Activated CD4-positive, alpha-beta T cell treated with anti-CD3 and anti-CD28 coated beads for 24 hours (primary cell): ENCODE data around the gene CEBPB.

Experiments
- DNase-seq, 2 donors: peaks; one replicate each; pipeline ENCODE4 v3.0.0-alpha.2; 2020; ENCODE audit warnings: low read depth in 2 of 2

Gene CEBPB

DNA sequence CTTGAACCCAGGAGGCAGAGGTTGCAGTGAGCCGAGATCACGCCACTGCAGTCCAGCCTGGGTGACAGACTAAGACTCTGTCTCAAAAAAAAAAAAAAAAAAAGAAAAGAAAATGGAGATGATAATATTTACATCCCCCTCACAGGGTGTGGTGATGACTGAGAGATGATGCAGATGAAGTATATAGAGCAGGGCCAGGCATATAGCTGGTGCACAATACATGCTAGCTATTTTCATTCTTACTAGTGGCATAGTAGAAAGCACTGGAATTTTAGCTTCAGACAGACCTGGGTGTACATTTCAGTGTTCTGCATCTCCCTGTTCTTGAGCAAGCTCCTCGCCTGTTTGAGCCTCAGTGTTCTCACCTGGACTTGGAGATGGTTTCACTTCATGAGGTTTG, 36.9 kb downstream of the CEBPB start:
- DNase-seq: no peak

DNA sequence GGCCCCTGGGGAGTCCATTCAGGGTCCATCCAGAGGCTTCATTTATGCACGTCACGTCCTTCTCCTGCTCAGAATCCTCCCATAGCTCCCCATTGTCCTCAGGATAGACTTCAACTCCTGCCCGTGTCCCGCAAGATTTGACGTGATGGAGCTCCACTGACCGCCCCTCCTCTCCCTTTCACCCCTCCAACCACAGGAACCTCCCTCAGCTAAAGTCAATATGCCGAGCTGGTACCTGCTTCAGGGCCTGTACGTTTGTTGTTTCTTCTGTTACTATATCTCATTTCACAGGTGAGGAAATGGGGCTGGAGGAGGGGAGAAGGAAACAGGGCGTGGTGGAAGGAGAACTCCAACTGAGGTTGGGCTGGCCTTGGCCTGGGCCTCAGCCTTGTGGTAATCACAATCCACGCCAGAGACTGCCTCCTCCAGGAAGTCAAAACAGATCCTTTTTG, 38.6 kb downstream of the CEBPB start:
- DNase-seq: no peak

DNA sequence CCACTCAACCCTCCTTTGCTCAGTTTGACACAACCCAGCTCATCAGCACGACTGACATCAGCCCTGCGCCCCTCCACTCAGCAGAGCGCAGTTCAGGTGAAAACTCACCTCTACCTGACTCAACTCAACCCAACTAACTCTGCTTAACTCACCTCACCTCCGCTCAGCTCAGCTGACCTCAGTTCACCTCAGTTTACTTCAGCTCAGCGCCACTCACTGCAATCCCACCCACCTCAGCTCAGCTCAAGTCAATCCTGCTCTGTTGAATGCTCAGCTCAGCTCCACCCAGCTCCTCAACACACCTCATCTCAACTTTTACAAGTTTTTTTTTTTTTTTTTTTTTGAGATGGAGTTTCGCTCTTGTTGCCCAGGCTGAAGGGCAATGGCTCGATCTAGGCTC, 39.6 kb downstream of the CEBPB start:
- DNase-seq: no peak

DNA sequence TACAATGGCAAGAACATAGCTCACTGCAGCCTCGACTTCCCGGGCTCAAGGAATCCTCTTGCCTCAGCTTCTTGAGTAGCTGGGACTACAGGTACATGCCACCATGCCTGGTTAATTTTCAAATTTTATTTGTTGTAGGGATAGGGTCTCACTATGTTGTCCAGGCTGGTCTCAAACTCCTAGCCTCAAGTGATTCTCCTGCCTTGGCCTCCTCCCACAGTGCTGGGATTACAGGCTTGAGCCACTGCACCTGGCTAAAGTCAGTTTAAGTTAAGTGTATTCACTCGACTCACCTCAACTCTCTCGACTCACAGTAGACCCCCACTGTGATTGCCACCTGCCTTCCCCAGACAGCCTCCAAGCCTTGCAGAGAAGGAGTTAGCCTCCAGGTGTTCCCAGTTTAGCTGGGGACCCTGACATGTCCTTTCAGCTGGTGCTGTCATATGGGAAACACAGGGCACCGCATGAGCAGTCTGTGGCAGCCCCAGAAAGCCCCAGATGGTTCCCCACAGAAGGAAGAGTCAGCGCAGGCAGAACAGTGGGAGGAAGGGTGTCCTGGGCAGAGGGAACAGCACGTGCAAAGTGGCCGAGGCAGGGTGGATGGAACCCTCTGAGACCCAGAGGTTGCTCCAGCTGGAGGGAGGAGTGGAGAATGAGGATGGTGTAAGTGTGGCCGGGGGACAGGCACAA, 40.4 kb downstream of the CEBPB start:
- DNase-seq: no peak

DNA sequence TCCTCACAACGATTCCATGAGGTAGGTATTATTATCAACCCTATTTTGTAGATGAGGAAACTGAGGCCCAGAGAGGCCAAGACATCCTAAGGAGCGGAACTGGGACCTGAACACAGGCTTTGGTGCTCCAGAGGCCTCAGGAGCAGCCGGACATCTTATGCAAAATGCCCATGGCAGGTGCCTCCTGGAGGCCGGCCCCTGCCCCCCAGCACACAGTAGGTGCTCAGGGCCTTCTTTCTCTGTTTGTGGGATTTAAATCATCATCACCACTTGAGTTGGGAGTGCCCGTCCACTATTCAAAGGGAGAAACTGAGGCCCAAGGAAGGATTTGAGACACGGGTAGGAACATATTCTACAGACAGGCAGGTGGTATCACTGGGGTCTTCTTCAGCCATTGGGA, 41.2 kb downstream of the CEBPB start:
- no peak for DNase-seq

DNA sequence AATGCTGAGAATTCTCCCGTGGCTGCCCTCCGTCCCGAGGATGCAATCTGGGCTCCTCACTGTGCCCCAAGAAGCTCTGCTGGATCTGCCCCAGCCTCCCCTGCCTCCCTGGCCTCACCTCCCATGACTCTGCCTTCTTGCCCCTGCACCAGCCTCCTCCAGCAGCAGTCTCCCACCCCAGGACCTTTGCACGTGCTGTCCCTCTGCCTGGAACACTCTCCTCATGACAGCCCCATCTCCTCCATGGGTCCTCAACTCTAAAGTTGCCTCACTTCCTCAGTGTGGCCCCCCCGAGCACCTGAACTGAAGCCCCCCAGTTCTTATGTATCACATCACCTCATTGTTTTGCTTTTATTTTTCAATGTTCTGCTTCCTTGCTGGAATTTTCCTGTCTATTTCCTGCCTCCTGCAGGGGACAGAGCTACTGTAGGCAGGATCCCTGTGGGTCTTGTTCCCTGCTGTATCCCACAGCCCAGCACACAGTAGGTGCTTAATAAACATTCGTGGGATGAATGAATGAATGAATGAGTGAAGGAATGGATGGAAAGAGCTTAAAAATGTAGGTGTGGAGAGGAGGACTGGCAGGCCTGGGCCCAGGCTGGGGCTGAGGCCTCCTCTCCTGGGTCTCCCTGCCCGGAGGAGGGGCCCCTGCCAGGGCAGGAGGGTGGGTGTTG, 42.2 kb downstream of the CEBPB start:
- DNase-seq: no peak

DNA sequence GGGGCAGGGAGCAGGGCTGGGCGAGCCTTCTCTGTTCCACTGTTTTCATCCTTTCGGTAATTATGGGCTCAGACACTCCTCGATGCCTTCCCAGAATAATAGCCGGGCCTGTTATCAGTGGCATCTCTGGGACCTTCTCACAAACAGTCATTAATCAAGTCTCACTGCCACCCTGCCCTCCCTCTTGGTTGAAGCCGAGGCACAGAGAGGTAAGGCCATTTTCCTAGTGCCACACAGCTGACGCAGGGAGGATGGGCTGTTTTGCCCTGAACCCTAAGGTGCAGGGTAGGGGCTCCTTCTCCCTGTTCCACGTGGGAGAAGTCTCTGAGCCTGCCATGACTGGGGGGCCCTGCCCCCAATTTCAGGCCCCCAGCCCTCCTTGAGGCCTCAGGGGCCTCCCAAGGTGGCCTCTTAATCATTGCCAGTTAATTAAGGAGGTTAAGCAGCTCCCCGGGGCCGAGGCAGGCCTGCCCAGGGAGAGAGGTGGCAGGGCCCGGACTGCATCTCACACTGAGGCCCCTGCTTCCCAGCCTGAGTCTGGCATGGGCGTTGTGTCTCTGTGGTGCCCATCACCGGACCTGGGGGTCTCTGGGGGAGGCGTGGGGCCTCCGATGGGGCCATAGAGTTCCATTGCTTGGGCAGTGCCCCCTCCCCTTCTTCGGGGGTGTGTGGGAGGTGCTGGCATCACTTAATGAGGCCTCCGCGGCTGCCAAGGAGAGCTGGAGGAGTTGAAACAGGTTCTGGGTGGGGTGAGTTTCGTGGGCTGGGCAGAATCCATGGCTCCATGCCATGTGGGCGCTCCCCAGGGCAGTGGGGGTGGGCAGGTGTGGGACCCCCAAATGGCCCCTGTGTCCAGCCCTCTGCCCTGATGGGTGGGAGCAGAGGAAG, 42.9 kb downstream of the CEBPB start:
- no peak for DNase-seq

DNA sequence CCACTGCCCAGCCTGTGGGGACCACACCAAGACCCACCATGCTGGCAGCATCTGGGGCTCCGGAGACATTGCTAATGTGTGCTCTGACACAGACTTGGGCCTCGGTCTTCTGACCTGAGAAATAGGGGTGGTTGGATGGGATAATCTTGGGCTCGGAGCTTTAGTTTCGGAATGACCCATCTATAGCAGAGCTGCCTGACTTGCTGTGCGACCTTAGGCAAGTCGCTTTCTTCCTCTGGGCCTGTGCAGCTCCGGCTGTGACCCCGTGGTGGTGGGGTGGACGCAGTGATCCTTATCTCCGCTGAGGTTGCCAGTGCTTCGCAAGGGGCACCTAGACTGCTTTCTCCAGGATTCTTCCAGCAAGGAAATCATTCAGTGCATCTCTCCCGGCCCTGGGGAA, 43.7 kb downstream of the CEBPB start:
- DNase-seq: no peak

DNA sequence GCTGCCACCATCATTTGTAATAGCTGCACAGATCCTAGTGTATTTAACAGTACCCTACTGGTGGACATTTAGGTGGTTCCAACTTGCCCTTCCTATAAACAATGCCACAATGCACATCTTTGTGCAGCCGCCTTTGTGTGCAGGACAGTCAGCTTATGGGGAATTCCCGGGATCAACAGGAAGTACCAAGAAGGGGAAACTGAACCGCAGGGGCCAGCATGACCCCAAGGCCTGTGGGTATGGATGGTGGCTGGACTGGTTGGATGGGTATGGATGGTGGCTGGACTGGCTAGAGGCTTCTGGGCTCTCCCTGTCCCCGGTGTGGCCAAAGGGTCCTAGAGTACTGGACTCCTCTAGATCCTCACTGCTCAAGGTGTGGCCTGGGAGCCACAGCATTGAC, 46.7 kb downstream of the CEBPB start:
- DNase-seq: no peak

DNA sequence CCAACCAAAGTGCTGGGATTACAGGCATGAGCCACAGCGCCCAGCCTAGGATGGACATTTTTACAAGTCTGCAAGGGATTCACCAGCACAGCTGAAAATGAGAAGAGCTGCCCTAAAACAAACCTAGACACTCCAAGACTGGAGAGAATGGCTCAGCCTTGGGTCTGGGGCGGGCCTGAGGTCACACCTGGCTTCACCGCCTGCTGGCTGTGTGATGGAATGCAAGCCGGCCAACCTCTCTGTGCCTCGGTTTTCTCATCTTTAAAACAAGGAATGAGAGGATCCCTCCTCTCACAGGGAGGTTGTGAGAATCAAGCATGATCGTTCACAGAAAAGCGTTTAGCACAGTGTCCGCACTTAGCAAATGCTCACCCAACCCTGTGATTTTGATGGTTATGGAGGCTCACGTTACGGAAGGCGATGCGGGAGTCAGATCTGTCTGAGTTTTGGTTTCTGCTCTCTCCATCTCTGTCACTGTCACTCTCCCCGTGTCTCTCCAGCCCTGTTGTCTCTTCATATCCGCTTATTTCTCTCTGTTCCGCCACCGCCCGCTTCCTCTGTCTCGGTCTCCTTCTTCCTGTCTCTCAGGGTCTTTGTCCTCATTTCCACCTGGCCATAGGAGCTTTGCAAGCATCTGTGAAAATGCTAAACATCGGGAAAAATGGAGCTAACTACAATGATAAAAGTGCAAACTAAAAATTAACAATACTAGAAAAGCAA, 47.6 kb downstream of the CEBPB start:
- DNase-seq: no peak

DNA sequence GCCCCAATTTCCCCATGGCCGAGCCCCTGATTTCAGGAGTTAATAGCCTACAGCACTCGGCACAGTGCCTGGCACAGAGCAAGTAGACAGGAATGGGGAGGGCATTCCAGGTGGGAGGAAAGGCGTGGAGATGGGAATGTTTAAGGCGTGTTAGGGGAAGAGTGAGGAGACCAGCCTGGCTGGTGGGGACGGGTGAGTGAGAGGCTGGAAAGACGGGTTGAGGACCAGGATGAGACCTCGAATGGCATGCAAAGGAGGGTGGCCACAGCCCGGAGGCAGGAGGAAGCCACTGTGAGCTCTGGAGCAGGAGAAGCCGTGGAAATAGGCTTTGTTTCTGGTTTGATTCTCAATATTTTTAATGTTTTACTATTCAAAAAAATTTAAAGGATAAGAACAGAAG, 49.5 kb downstream of the CEBPB start:
- no peak for DNase-seq

DNA sequence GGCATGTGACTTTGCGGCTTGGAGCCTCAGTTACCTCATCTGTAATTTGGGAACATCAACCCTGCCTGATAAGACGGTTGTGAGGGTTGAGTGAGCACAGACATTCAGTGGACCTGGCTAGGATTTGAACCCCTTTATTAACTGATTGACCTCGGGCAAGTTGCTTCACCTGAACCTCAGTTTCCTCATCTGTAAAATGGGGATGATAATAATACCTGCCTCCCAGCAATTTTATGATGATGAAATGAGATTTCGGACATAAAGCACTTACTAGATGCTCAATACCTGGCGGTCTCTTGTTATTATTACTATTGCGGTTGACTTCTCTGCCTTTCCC, 51.5 kb downstream of the CEBPB start:
- no peak for DNase-seq
